ENCODE data around the gene ROBO2.

- no peak for TF ChIP-seq CTCF (IDR thresholded peaks at IDR 0.05)
- TF ChIP-seq POLR2A (IDR thresholded peaks at IDR 0.05), result no peak
These were observed 151.7 kb downstream of the ROBO2 start for GRCh38 chr3:77191640-77192039.
